Measurements from ENCODE around the gene P2RX6.

- TF ChIP-seq, protein P1, sequence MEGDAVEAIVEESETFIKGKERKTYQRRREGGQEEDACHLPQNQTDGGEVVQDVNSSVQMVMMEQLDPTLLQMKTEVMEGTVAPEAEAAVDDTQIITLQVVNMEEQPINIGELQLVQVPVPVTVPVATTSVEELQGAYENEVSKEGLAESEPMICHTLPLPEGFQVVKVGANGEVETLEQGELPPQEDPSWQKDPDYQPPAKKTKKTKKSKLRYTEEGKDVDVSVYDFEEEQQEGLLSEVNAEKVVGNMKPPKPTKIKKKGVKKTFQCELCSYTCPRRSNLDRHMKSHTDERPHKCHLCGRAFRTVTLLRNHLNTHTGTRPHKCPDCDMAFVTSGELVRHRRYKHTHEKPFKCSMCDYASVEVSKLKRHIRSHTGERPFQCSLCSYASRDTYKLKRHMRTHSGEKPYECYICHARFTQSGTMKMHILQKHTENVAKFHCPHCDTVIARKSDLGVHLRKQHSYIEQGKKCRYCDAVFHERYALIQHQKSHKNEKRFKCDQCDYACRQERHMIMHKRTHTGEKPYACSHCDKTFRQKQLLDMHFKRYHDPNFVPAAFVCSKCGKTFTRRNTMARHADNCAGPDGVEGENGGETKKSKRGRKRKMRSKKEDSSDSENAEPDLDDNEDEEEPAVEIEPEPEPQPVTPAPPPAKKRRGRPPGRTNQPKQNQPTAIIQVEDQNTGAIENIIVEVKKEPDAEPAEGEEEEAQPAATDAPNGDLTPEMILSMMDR (IDR thresholded peaks at IDR 0.05): no peak
- TF ChIP-seq EP300 (IDR thresholded peaks at IDR 0.05): no peak
- TF ChIP-seq POLR2AphosphoS5 (IDR thresholded peaks at IDR 0.05): no peak
Observed at GRCh38 chr22:20972933-20973577, 41.9 kb upstream of the P2RX6 start.
